Small intestine (tissue), 7 donors: ENCODE data around the gene ZNF101. TPM values are rescaled to one million over a fixed set of nuclear protein-coding genes. Genes with fewer than 3 reads are reported as not detected.
A peak's percentile ranks its signal among the peaks of the same experiment; 100 is the strongest.

Experiments used
- DNase-seq, 2 donors: peaks; one replicate each; pipeline versions ENCODE4 v3.0.0 to v3.0.0-alpha.2; 2013
- FAIRE-seq: peaks from 2 replicates; lab custom pipeline; 2012; peaks lifted over from hg19 to GRCh38; lab: Jason Lieb, UNC
- H3K27ac ChIP-seq, 3 donors: one replicate each; pipeline ENCODE4 v1.5.1; 2013; ENCODE audit warnings: low read length in 2 of 3, mild to moderate bottlenecking in 2 of 3, control low read depth in 1 of 3, inconsistent platforms in 1 of 3, low read depth in 1 of 3, moderate library complexity in 1 of 3
- H3K27me3 ChIP-seq, 3 donors: one replicate each; pipeline ENCODE4 v1.6.1; 2013; ENCODE audit warnings: low read length in 3 of 3, inconsistent platforms in 1 of 3; ENCODE audit not compliant: control insufficient read depth in 3 of 3, insufficient read depth in 3 of 3
- H3K36me3 ChIP-seq, 3 donors: one replicate each; pipeline ENCODE4 v1.6.1; 2013; ENCODE audit warnings: low read length in 3 of 3, inconsistent platforms in 1 of 3, low read depth in 1 of 3, mild to moderate bottlenecking in 1 of 3, moderate library complexity in 1 of 3; ENCODE audit not compliant: control insufficient read depth in 3 of 3, insufficient read depth in 2 of 3
- H3K4me1 ChIP-seq, 3 donors: one replicate each; pipeline ENCODE4 v1.6.1; 2013; ENCODE audit warnings: low read length in 2 of 3, inconsistent platforms in 1 of 3, low read depth in 1 of 3, mild to moderate bottlenecking in 1 of 3, moderate library complexity in 1 of 3; ENCODE audit not compliant: control insufficient read depth in 3 of 3, insufficient read depth in 2 of 3
- H3K4me3 ChIP-seq, 3 donors: one replicate each; pipeline ENCODE4 v1.5.1; 2013; ENCODE audit warnings: low read length in 3 of 3, control low read depth in 1 of 3, inconsistent platforms in 1 of 3, low read depth in 1 of 3, mild to moderate bottlenecking in 1 of 3, moderate library complexity in 1 of 3
- H3K9me3 ChIP-seq, 2 donors: one replicate each; pipeline ENCODE4 v1.6.1; 2013; ENCODE audit warnings: low read depth in 1 of 2, low read length in 1 of 2; ENCODE audit not compliant: control insufficient read depth in 2 of 2, insufficient read depth in 1 of 2
- WGBS, 3 donors: extraction: QIAGEN DNeasy Blood & Tissue Kit; methylation state at CpG; one replicate each; pipeline ENCODE4 v1.1.7; 2013; 5-methylcytosine and 5-hydroxymethylcytosine counted together
- polyA plus RNA-seq, 4 donors: library from polyadenylated mRNA; stranded (reverse) in 3 of 4; unstranded in 1 of 4; fragments of 200-250 nt in 3 of 4; fragments of 120-200 nt in 1 of 4; gene quantifications; one replicate each; pipeline versions ENCODE4 v1.2.1 to v1.2.3, GENCODE V29; 2013
- donor health status: healthy with polysubstance abuse.
- donor health status: control.
- donor health status: control.
- donor health status: Bipolar disorder and iron deficiency.
- donor health status: healthy.

Gene ZNF101
- polyA plus RNA-seq, 4 donors = 7.1 to 10.0 (median 8.7) TPM

GRCh38 chr19:19719798-19720197, 51.2 kb downstream of the ZNF101 start:
- H3K4me1 ChIP-seq = no peaks in the 10 kb centered on the region
- H3K4me3 ChIP-seq = no peak overlapping the region
- peaks cover 6 to 45% of the 10 kb centered on the region in 2 donors for H3K9me3 ChIP-seq
- no peaks in the 10 kb centered on the region for H3K27me3 ChIP-seq
- H3K27ac ChIP-seq = no peak overlapping the region
- FAIRE-seq = no peak
- 96 to 98% (median 98%) methylated on average over 2 of the region's 2 CpGs for WGBS, 3 donors
- peaks cover 0 to 7% (median 4%) of the 10 kb centered on the region in 3 donors for H3K36me3 ChIP-seq
- no peak for DNase-seq

- DNase-seq (no peak), FAIRE-seq (no peak)
- Histone ChIP-seq H3K36me3 (peaks cover 0 to 5% (median 4%) of the 10 kb centered on the region in 3 donors), H3K9me3 (peaks cover 3 to 32% of the 10 kb centered on the region in 2 donors), H3K4me1 (no peaks in the 10 kb centered on the region), H3K4me3 (no peak overlapping the region), H3K27me3 (no peaks in the 10 kb centered on the region), H3K27ac (no peak overlapping the region)
- 88 to 100% (median 97%) methylated on average over 2 of the region's 2 CpGs for WGBS, 3 donors
These were observed 53.3 kb downstream of the ZNF101 start for GRCh38 chr19:19721896-19722295.

- peaks cover 0 to 4% (median 0%) of the 10 kb centered on the region in 3 donors for H3K4me1 ChIP-seq
- H3K4me3 ChIP-seq = peak within 1 kb of the TSS; percentile 68 to 98 (median 86)
- peak; percentile 91 to 97 for DNase-seq
- 1 to 2% (median 1%) methylated on average over 57 to 61 of the region's 61 CpGs for WGBS, 3 donors
- peaks cover 0 to 29% of the 10 kb centered on the region in 2 donors for H3K9me3 ChIP-seq
- peaks cover 0 to 12% (median 0%) of the 10 kb centered on the region in 3 donors for H3K36me3 ChIP-seq
- no peak for FAIRE-seq
- no peaks in the 10 kb centered on the region for H3K27me3 ChIP-seq
- peak within 1 kb of the TSS; percentile 35 to 81 (median 73) for H3K27ac ChIP-seq
These were observed 64.2 kb downstream of the ZNF101 start, which contains the start of gene ZNF14 for GRCh38 chr19:19732579-19733501. Gene ZNF14, minus strand, starts transcription at chr19:19733112. Its CDS starts 154 bp downstream, at chr19:19732958.

Other genes with a start within 250 kb of the ZNF101 start
- gene TSSK6, start 153.3 kb upstream of the ZNF101 start, polyA plus RNA-seq = 1 to 10 TPM; 1.6 to 3.4 (median 1.9) TPM
- 100 to 1,000 TPM; 203 to 344 (median 339) TPM for gene NDUFA13, start 152.6 kb upstream of the ZNF101 start, polyA plus RNA-seq
- 10 to 100 TPM in 3 of 4 donors, 1 to 10 TPM in 1; 6.7 to 44.1 (median 17.5) TPM for gene YJEFN3, start 139.9 kb upstream of the ZNF101 start, polyA plus RNA-seq
- gene CILP2, start 130.6 kb upstream of the ZNF101 start, polyA plus RNA-seq = under 1 TPM in 2 of 4 donors, not detected in 2; 0.09 to 0.13 TPM
- gene PBX4, start 50.2 kb upstream of the ZNF101 start, polyA plus RNA-seq = 1 to 10 TPM in 2 of 4 donors, under 1 TPM in 2; 0.81 to 2.5 (median 1.4) TPM
- 10 to 100 TPM in 3 of 4 donors, 1 to 10 TPM in 1; 8.0 to 21.6 (median 11.9) TPM for gene LPAR2, start 40.6 kb upstream of the ZNF101 start, polyA plus RNA-seq
- gene GMIP, start 25.2 kb upstream of the ZNF101 start, polyA plus RNA-seq = 10 to 100 TPM in 3 of 4 donors, 1 to 10 TPM in 1; 8.3 to 15.1 (median 12.5) TPM
- 10 to 100 TPM; 40.3 to 60.8 (median 45.9) TPM for gene ATP13A1, start 5.2 kb upstream of the ZNF101 start, polyA plus RNA-seq
- 1 to 10 TPM; 1.1 to 9.1 (median 2.0) TPM for gene ZNF14, start 64.3 kb downstream of the ZNF101 start, polyA plus RNA-seq
- 10 to 100 TPM in 1 of 4 donors, 1 to 10 TPM in 3; 2.5 to 27.7 (median 4.7) TPM for gene ZNF506, start 152.9 kb downstream of the ZNF101 start, polyA plus RNA-seq
- gene ZNF253, start 197.0 kb downstream of the ZNF101 start, polyA plus RNA-seq = 10 to 100 TPM in 1 of 4 donors, 1 to 10 TPM in 3; 1.1 to 17.4 (median 3.2) TPM
- gene ZNF93, start 232.1 kb downstream of the ZNF101 start, polyA plus RNA-seq = 1 to 10 TPM in 3 of 4 donors, not detected in 1; 1.1 to 8.0 (median 3.1) TPM